Mesenchymal stem cell (in vitro differentiated cells and primary cell): ENCODE measurements around the gene ZNF330.
"Not testable (repeated sequence)": the region's sequence is repeated elsewhere in the genome, so short reads cannot be mapped to it uniquely, and the experiment has no call there.

ENCODE experiments used
- DNase-seq: peaks from one replicate; pipeline ENCODE4 v3.0.0-alpha.2; 2013
- H2AFZ ChIP-seq: one replicate; pipeline ENCODE4 v1.6.1; 2013; ENCODE audit warnings: low read depth, mild to moderate bottlenecking, control low read depth, inconsistent platforms, low read length, moderate library complexity
- H2AK5ac ChIP-seq: 2 replicates; pipeline ENCODE4 v1.6.1; 2013; ENCODE audit warnings: low read length, moderate library complexity, mild to moderate bottlenecking, inconsistent platforms; ENCODE audit not compliant: severe bottlenecking
- H2BK120ac ChIP-seq: one replicate; pipeline ENCODE4 v1.6.1; 2013; ENCODE audit warnings: low read depth, mild to moderate bottlenecking, inconsistent platforms, low read length, moderate library complexity
- H2BK12ac ChIP-seq, 2 experiments: one replicate each; pipeline ENCODE4 v1.6.1; 2013; ENCODE audit warnings: inconsistent platforms in 2 of 2, low read length in 2 of 2, mild to moderate bottlenecking in 2 of 2, moderate library complexity in 2 of 2, control low read depth in 1 of 2
- H2BK15ac ChIP-seq: one replicate; pipeline ENCODE4 v1.6.1; 2013; ENCODE audit warnings: mild to moderate bottlenecking, low read depth, inconsistent platforms; ENCODE audit not compliant: poor library complexity, severe bottlenecking
- H2BK5ac ChIP-seq: 2 replicates; pipeline ENCODE4 v1.6.1; 2013; ENCODE audit warnings: low read depth, mild to moderate bottlenecking, low read length, control low read depth, inconsistent platforms; ENCODE audit not compliant: poor library complexity, severe bottlenecking
- H3K14ac ChIP-seq, 2 experiments: one replicate each; pipeline ENCODE4 v1.6.1; 2013; ENCODE audit warnings: inconsistent platforms in 2 of 2, low read length in 2 of 2, control low read depth in 1 of 2, mild to moderate bottlenecking in 1 of 2, moderate library complexity in 1 of 2
- H3K18ac ChIP-seq, 2 experiments: one replicate each; pipeline ENCODE4 v1.6.1; 2013; ENCODE audit warnings: inconsistent platforms in 2 of 2, low read length in 2 of 2, control low read depth in 1 of 2, low read depth in 1 of 2, mild to moderate bottlenecking in 1 of 2
- H3K23ac ChIP-seq, 2 experiments: one replicate each; pipeline ENCODE4 v1.6.1; 2013; ENCODE audit warnings: inconsistent platforms in 2 of 2, low read length in 2 of 2, mild to moderate bottlenecking in 2 of 2, moderate library complexity in 2 of 2, control low read depth in 1 of 2
- H3K27ac ChIP-seq: 2 replicates; pipeline ENCODE4 v1.5.1; 2013; ENCODE audit warnings: mild to moderate bottlenecking, moderate library complexity, low read length, control low read depth, inconsistent platforms; ENCODE audit not compliant: poor library complexity, severe bottlenecking
- H3K27me3 ChIP-seq, 2 experiments: 2 replicates each; pipeline versions ENCODE4 v1.6.1 to v1.7.0; 2013; ENCODE audit warnings: low read length in 2 of 2, mild to moderate bottlenecking in 2 of 2, moderate library complexity in 2 of 2, control low read depth in 1 of 2, inconsistent platforms in 1 of 2; ENCODE audit not compliant: control insufficient read depth in 1 of 2, insufficient read depth in 1 of 2
- H3K36me3 ChIP-seq, 2 experiments: 2 replicates each; pipeline versions ENCODE4 v1.6.1 to v1.7.0; 2013; ENCODE audit warnings: low read length in 2 of 2, control low read depth in 1 of 2, inconsistent platforms in 1 of 2, low read depth in 1 of 2, mild to moderate bottlenecking in 1 of 2; ENCODE audit not compliant: insufficient read depth in 2 of 2, control insufficient read depth in 1 of 2
- H3K4ac ChIP-seq, 2 experiments: one replicate each; pipeline ENCODE4 v1.6.1; 2013; ENCODE audit warnings: inconsistent platforms in 2 of 2, low read length in 2 of 2, mild to moderate bottlenecking in 2 of 2, moderate library complexity in 2 of 2, control low read depth in 1 of 2, low read depth in 1 of 2
- H3K4me1 ChIP-seq: 2 replicates; pipeline ENCODE4 v1.6.1; 2013; ENCODE audit warnings: low read depth, low read length, control low read depth; ENCODE audit not compliant: control insufficient read depth, insufficient read depth
- H3K4me2 ChIP-seq: 2 replicates; pipeline ENCODE4 v1.6.1; 2013; ENCODE audit warnings: low read length, mild to moderate bottlenecking, inconsistent platforms; ENCODE audit not compliant: poor library complexity, severe bottlenecking
- H3K4me3 ChIP-seq, 2 experiments: 2 replicates each; pipeline versions ENCODE4 v1.5.1 to v1.7.0; 2013; ENCODE audit warnings: low read length in 2 of 2, mild to moderate bottlenecking in 2 of 2, control low read depth in 1 of 2, low read depth in 1 of 2; ENCODE audit not compliant: insufficient read depth in 1 of 2
- H3K79me1 ChIP-seq: replicated peaks from 2 replicates; pipeline ENCODE4 v1.6.1; 2013; ENCODE audit warnings: mild to moderate bottlenecking, control low read depth, low read length, inconsistent platforms; ENCODE audit not compliant: poor library complexity, severe bottlenecking
- H3K9ac ChIP-seq: 2 replicates; pipeline ENCODE4 v1.7.0; 2013; ENCODE audit warnings: mild to moderate bottlenecking, low read length, moderate library complexity
- H3K9me3 ChIP-seq: 2 replicates; pipeline ENCODE4 v1.7.0; 2013; ENCODE audit warnings: mild to moderate bottlenecking, low read length; ENCODE audit not compliant: control insufficient read depth
- H4K8ac ChIP-seq: one replicate; pipeline ENCODE4 v1.6.1; 2013; ENCODE audit warnings: inconsistent platforms, mild to moderate bottlenecking, low read length, moderate library complexity
- H4K91ac ChIP-seq: one replicate; pipeline ENCODE4 v1.6.1; 2013; ENCODE audit warnings: mild to moderate bottlenecking, low read length, inconsistent platforms
- WGBS: methylation state at CpG from one replicate; pipeline ENCODE4 v1.1.7; 2013; ENCODE audit warnings: mixed read lengths; 5-methylcytosine and 5-hydroxymethylcytosine counted together

The ZNF330 gene

GRCh38 chr4:141179474-141180373, 41.0 kb upstream of the ZNF330 start:
- H2AFZ ChIP-seq: no peak overlapping the region
- H3K4me2 ChIP-seq: no peak overlapping the region
- H3K18ac ChIP-seq: no peak overlapping the region
- no peak overlapping the region for H3K4me3 ChIP-seq
- H3K9me3 ChIP-seq: no peaks in the 10 kb centered on the region
- H2BK5ac ChIP-seq: no peak overlapping the region
- H3K36me3 ChIP-seq: no peaks in the 10 kb centered on the region
- 75% methylated on average over 7 of the region's 8 CpGs for WGBS
- H3K27ac ChIP-seq: no peak overlapping the region
- H4K91ac ChIP-seq: no peak overlapping the region
- no peak overlapping the region for H4K8ac ChIP-seq
- H3K9ac ChIP-seq: no peak overlapping the region
- peaks cover 4 to 6% of the 10 kb centered on the region in 2 experiments for H3K27me3 ChIP-seq
- H2BK120ac ChIP-seq: no peak overlapping the region
- H3K14ac ChIP-seq: no peak overlapping the region
- no peak for DNase-seq
- H3K79me1 ChIP-seq: no peaks in the 10 kb centered on the region
- no peak overlapping the region for H2BK15ac ChIP-seq
- H2AK5ac ChIP-seq: peak overlapping the region; percentile 15
- no peaks in the 10 kb centered on the region for H3K4me1 ChIP-seq
- H2BK12ac ChIP-seq: no peak overlapping the region
- no peak overlapping the region for H3K23ac ChIP-seq
- H3K4ac ChIP-seq: no peak overlapping the region

- no peaks in the 10 kb centered on the region for H3K36me3 ChIP-seq
- no peak overlapping the region for H4K8ac ChIP-seq
- H3K14ac ChIP-seq: no peak overlapping the region
- no peaks in the 10 kb centered on the region for H3K4me1 ChIP-seq
- no peak overlapping the region for H3K18ac ChIP-seq
- H2AFZ ChIP-seq: no peak overlapping the region
- no peak overlapping the region for H4K91ac ChIP-seq
- H2BK12ac ChIP-seq: no peak overlapping the region
- DNase-seq: no peak
- no peak overlapping the region for H3K4ac ChIP-seq
- no peak overlapping the region for H2BK15ac ChIP-seq
- H3K9me3 ChIP-seq: no peaks in the 10 kb centered on the region
- H3K79me1 ChIP-seq: no peaks in the 10 kb centered on the region
- no peak overlapping the region for H2BK5ac ChIP-seq
- H2AK5ac ChIP-seq: no peak overlapping the region
- no peak overlapping the region for H3K4me3 ChIP-seq
- H3K27ac ChIP-seq: no peak overlapping the region
- no peak overlapping the region for H2BK120ac ChIP-seq
- H3K23ac ChIP-seq: no peak overlapping the region
- H3K27me3 ChIP-seq: peaks cover 4 to 6% of the 10 kb centered on the region in 2 experiments
- no peak overlapping the region for H3K9ac ChIP-seq
- 89% methylated on average over 1 of the region's 2 CpGs for WGBS
- no peak overlapping the region for H3K4me2 ChIP-seq
Observed at GRCh38 chr4:141180991-141181761, 39.5 kb upstream of the ZNF330 start.

GRCh38 chr4:141183491-141183890, 37.2 kb upstream of the ZNF330 start:
- not testable (repeated sequence) for H2BK5ac ChIP-seq, H3K9ac ChIP-seq, H3K4me2 ChIP-seq, DNase-seq, H3K18ac ChIP-seq, H2AFZ ChIP-seq, H4K91ac ChIP-seq, H2BK12ac ChIP-seq, H3K4me3 ChIP-seq, H3K36me3 ChIP-seq, H4K8ac ChIP-seq, H2BK15ac ChIP-seq, H3K27me3 ChIP-seq, H3K4me1 ChIP-seq, H3K4ac ChIP-seq, H3K14ac ChIP-seq, H3K79me1 ChIP-seq, H3K27ac ChIP-seq, H3K9me3 ChIP-seq, H2AK5ac ChIP-seq, H2BK120ac ChIP-seq, H3K23ac ChIP-seq
- 100% methylated on average over 1 of the region's 2 CpGs for whole genome bisulfite sequencing

GRCh38 chr4:141192564-141192963, 28.1 kb upstream of the ZNF330 start:
- H3K79me1 ChIP-seq: no peaks in the 10 kb centered on the region
- no peak overlapping the region for H3K4me2 ChIP-seq
- H3K4me3 ChIP-seq: no peak overlapping the region
- DNase-seq: no peak
- H3K18ac ChIP-seq: no peak overlapping the region
- H2AK5ac ChIP-seq: no peak overlapping the region
- H2BK15ac ChIP-seq: no peak overlapping the region
- WGBS: 89% methylated on average over 2 of the region's 2 CpGs
- no peak overlapping the region for H3K4ac ChIP-seq
- H2BK5ac ChIP-seq: no peak overlapping the region
- H3K27me3 ChIP-seq: peaks cover 0 to 29% of the 10 kb centered on the region in 2 experiments
- H3K9me3 ChIP-seq: no peaks in the 10 kb centered on the region
- H2BK120ac ChIP-seq: no peak overlapping the region
- no peak overlapping the region for H3K27ac ChIP-seq
- no peak overlapping the region for H4K8ac ChIP-seq
- H3K23ac ChIP-seq: no peak overlapping the region
- no peaks in the 10 kb centered on the region for H3K4me1 ChIP-seq
- H3K14ac ChIP-seq: no peak overlapping the region
- H2AFZ ChIP-seq: no peak overlapping the region
- no peaks in the 10 kb centered on the region for H3K36me3 ChIP-seq
- no peak overlapping the region for H4K91ac ChIP-seq
- H2BK12ac ChIP-seq: no peak overlapping the region
- H3K9ac ChIP-seq: no peak overlapping the region
